ENCODE data around the gene NUP188. TPM values are rescaled to one million over a fixed set of nuclear protein-coding genes. Genes with fewer than 3 reads are reported as not detected.

The NUP188 gene
- total and polyA plus RNA-seq, 2 of the 13 experiments (the other 11 are each of a cell fraction or from before 2014, with no cell fraction given): 28.0 to 38.5 TPM

DNA sequence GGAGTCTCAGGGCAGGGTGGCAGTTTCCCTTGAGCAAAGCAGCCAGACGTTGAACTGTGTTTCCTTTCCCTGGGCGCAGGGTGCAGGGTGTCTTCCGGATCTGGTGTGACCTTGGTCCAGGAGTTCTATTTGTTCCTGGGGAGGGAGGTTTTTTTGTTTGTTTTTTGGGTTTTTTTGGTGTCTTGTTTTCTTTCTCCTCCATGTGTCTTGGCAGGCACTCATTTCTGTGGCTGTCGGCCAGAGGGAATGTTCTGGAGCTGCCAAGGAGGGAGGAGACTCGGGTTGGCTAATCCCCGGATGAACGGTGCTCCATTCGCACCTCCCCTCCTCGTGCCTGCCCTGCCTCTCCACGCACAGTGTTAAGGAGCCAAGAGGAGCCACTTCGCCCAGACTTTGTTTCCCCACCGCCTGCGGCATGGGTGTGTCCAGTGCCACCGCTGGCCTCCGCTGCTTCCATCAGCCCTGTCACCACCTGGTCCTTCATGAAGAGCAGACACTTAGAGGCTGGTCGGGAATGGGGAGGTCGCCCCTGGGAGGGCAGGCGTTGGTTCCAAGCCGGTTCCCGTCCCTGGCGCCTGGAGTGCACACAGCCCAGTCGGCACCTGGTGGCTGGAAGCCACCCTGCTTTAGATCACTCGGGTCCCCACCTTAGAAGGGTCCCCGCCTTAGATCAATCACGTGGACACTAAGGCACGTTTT is 30.2 kb upstream of the NUP188 start (continued):
- TF ChIP-seq, protein P1, sequence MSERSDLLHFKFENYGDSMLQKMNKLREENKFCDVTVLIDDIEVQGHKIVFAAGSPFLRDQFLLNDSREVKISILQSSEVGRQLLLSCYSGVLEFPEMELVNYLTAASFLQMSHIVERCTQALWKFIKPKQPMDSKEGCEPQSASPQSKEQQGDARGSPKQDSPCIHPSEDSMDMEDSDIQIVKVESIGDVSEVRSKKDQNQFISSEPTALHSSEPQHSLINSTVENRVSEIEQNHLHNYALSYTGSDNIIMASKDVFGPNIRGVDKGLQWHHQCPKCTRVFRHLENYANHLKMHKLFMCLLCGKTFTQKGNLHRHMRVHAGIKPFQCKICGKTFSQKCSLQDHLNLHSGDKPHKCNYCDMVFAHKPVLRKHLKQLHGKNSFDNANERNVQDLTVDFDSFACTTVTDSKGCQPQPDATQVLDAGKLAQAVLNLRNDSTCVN (CRISPR knock-in tag; IDR thresholded peaks at IDR 0.05; ENCODE audit: borderline replicate concordance): peak; percentile 69; the same call in 1 of the 2 replicates
- TF ChIP-seq ZNF274 (CRISPR knock-in tag; IDR thresholded peaks at IDR 0.05): 0 out of 2 replicates have a peak, but pooled peaks have one; percentile 29
- no peak for TF ChIP-seq ZNF598 (CRISPR knock-in tag; IDR thresholded peaks at IDR 0.05; ENCODE audit: borderline replicate concordance)
- TF ChIP-seq ZNF17 (CRISPR knock-in tag; IDR thresholded peaks at IDR 0.05): no peak
- no peak for TF ChIP-seq NR2C2 (CRISPR knock-in tag; IDR thresholded peaks at IDR 0.05; ENCODE audit: borderline replicate concordance)
- no peak for TF ChIP-seq TCF12 (IDR thresholded peaks at IDR 0.05)
- no peak for TF ChIP-seq TCF12 (CRISPR knock-in tag; IDR thresholded peaks at IDR 0.05)
- TF ChIP-seq, protein P2, sequence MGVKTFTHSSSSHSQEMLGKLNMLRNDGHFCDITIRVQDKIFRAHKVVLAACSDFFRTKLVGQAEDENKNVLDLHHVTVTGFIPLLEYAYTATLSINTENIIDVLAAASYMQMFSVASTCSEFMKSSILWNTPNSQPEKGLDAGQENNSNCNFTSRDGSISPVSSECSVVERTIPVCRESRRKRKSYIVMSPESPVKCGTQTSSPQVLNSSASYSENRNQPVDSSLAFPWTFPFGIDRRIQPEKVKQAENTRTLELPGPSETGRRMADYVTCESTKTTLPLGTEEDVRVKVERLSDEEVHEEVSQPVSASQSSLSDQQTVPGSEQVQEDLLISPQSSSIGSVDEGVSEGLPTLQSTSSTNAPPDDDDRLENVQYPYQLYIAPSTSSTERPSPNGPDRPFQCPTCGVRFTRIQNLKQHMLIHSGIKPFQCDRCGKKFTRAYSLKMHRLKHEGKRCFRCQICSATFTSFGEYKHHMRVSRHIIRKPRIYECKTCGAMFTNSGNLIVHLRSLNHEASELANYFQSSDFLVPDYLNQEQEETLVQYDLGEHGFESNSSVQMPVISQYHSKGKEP (CRISPR knock-in tag; IDR thresholded peaks at IDR 0.05): no peak
- no peak for TF ChIP-seq KLF11 (CRISPR knock-in tag; IDR thresholded peaks at IDR 0.05)
- TF ChIP-seq, protein P3, sequence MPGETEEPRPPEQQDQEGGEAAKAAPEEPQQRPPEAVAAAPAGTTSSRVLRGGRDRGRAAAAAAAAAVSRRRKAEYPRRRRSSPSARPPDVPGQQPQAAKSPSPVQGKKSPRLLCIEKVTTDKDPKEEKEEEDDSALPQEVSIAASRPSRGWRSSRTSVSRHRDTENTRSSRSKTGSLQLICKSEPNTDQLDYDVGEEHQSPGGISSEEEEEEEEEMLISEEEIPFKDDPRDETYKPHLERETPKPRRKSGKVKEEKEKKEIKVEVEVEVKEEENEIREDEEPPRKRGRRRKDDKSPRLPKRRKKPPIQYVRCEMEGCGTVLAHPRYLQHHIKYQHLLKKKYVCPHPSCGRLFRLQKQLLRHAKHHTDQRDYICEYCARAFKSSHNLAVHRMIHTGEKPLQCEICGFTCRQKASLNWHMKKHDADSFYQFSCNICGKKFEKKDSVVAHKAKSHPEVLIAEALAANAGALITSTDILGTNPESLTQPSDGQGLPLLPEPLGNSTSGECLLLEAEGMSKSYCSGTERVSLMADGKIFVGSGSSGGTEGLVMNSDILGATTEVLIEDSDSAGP (CRISPR knock-in tag; IDR thresholded peaks at IDR 0.05; ENCODE audit: borderline replicate concordance): peak; percentile 66; the same call in 1 of the 2 replicates
- TF ChIP-seq, protein P4, sequence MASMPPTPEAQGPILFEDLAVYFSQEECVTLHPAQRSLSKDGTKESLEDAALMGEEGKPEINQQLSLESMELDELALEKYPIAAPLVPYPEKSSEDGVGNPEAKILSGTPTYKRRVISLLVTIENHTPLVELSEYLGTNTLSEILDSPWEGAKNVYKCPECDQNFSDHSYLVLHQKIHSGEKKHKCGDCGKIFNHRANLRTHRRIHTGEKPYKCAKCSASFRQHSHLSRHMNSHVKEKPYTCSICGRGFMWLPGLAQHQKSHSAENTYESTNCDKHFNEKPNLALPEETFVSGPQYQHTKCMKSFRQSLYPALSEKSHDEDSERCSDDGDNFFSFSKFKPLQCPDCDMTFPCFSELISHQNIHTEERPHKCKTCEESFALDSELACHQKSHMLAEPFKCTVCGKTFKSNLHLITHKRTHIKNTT (CRISPR knock-in tag; IDR thresholded peaks at IDR 0.05): no peak
- no peak for TF ChIP-seq SOX6 (IDR thresholded peaks at IDR 0.05)
- peak; percentile 77 for TF ChIP-seq SOX6 (CRISPR knock-in tag; IDR thresholded peaks at IDR 0.05)
- no peak for TF ChIP-seq ZBTB1 (CRISPR knock-in tag; IDR thresholded peaks at IDR 0.05; ENCODE audit: borderline replicate concordance)
- no peak for TF ChIP-seq DR1 (CRISPR knock-in tag; IDR thresholded peaks at IDR 0.05)
- TF ChIP-seq CBX5 (CRISPR knock-in tag; IDR thresholded peaks at IDR 0.05; ENCODE audit: borderline replicate concordance): 0 out of 2 replicates have a peak, but pooled peaks have one; percentile 18
- TF ChIP-seq HOXA7 (CRISPR knock-in tag; IDR thresholded peaks at IDR 0.05): 0 out of 2 replicates have a peak, but pooled peaks have one; percentile 43
- TF ChIP-seq SP5 (CRISPR knock-in tag; IDR thresholded peaks at IDR 0.05; ENCODE audit: borderline replicate concordance, low read depth): peak; percentile 68; the same call in 1 of the 2 replicates
- no peak for TF ChIP-seq ZKSCAN8 (CRISPR knock-in tag; IDR thresholded peaks at IDR 0.05; ENCODE audit: borderline replicate concordance)
- 0 out of 2 replicates have a peak, but pooled peaks have one; percentile 45 for TF ChIP-seq ZMAT3 (CRISPR knock-in tag; conservative IDR thresholded peaks at IDR 0.05)
- TF ChIP-seq POLR2A (IDR thresholded peaks at IDR 0.05; ENCODE audit: insufficient read depth in 1 of 2, low read depth in 2 of 2, low read length in 2 of 2): no peak
- TF ChIP-seq RCOR2 (CRISPR knock-in tag; IDR thresholded peaks at IDR 0.05): peak; percentile 31; the same call in 1 of the 2 replicates
- no peak for TF ChIP-seq TBL1XR1 (IDR thresholded peaks at IDR 0.05; ENCODE audit: borderline replicate concordance, low read length, partially characterized antibody)
- TF ChIP-seq IRF2 (CRISPR knock-in tag; IDR thresholded peaks at IDR 0.05): no peak
- peak; percentile 87; the same call in 1 of the 2 replicates for TF ChIP-seq ZSCAN29 (CRISPR knock-in tag; conservative IDR thresholded peaks at IDR 0.05)
- no peak for TF ChIP-seq ZSCAN9 (CRISPR knock-in tag; IDR thresholded peaks at IDR 0.05; ENCODE audit: borderline replicate concordance)
- peak; percentile 61; the same call in 1 of the 2 replicates for TF ChIP-seq PPARG (CRISPR knock-in tag; conservative IDR thresholded peaks at IDR 0.05)

Data from HepG2 (cell line).